HEK293 (cell line): ENCODE measurements around the gene KIDINS220.

Source experiments
- CTCF ChIP-seq: fragments of 450-650 bp; formaldehyde crosslinking; IDR thresholded peaks from 2 replicates; pipeline ENCODE4 v1.5.1; 2016; ENCODE audit warnings: missing biosample characterization, missing genetic modification characterization
- MZF1 ChIP-seq: fragments of 450-650 bp; formaldehyde crosslinking; IDR thresholded peaks from 2 replicates; pipeline ENCODE4 v1.5.1; 2017; ENCODE audit warnings: missing biosample characterization, missing genetic modification characterization, borderline replicate concordance
- SP7 ChIP-seq: fragments of 450-650 bp; formaldehyde crosslinking; IDR thresholded peaks from 2 replicates; pipeline ENCODE4 v1.5.1; 2016; ENCODE audit warnings: missing biosample characterization, missing genetic modification characterization
- ZNF175 ChIP-seq: fragments of 450-650 bp; formaldehyde crosslinking; IDR thresholded peaks from 2 replicates; pipeline ENCODE4 v1.5.1; 2016; ENCODE audit warnings: missing biosample characterization, missing genetic modification characterization
- ZNF677 ChIP-seq: fragments of 450-650 bp; IDR thresholded peaks from 2 replicates; pipeline ENCODE4 v1.5.0; 2018; ENCODE audit warnings: missing biosample characterization, mild to moderate bottlenecking, missing genetic modification characterization, moderate library complexity

GRCh38 chr2:8831516-8831915 lies 5.9 kb downstream of the KIDINS220 start:
- TF ChIP-seq SP7 (tag by site-specific recombination) = no peak
- no peak for TF ChIP-seq CTCF (tag by site-specific recombination)
- TF ChIP-seq MZF1 (tag by site-specific recombination) = no peak
- TF ChIP-seq ZNF677 (tag by site-specific recombination) = no peak
- no peak for TF ChIP-seq ZNF175 (tag by site-specific recombination)
